SU-DHL-6 (cell line): ENCODE measurements around the gene BMP7.
A peak's percentile ranks its signal among the peaks of the same experiment; 100 is the strongest.

Source experiments
- H2AFZ ChIP-seq: fragments of 200-600 bp; sonication (generic); 2 replicates; pipeline ENCODE4 v1.6.1; 2014; ENCODE audit warnings: low read depth, mild to moderate bottlenecking, moderate library complexity, mixed read lengths, antibody characterized with exemption, low read length; ENCODE audit not compliant: severe bottlenecking
- H3F3A ChIP-seq: fragments of 200-600 bp; shearing (Covaris generic); 2 replicates; pipeline ENCODE4 v1.6.0; 2016; ENCODE audit warnings: antibody characterized with exemption, mild to moderate bottlenecking; ENCODE audit not compliant: insufficient read depth
- H3K27ac ChIP-seq: fragments of 200-600 bp; sonication (generic); 2 replicates; pipeline ENCODE4 v1.5.1; 2016; ENCODE audit warnings: low read depth, mild to moderate bottlenecking, low read length, moderate library complexity, mixed read lengths
- H3K27me3 ChIP-seq: fragments of 200-600 bp; sonication (generic), shearing (Covaris generic); 2 replicates; pipeline ENCODE4 v1.6.0; 2014; ENCODE audit warnings: mild to moderate bottlenecking, low read length
- H3K36me3 ChIP-seq: fragments of 200-600 bp; sonication (generic); 2 replicates; pipeline ENCODE4 v1.6.1; 2014; ENCODE audit warnings: mild to moderate bottlenecking, low read length, mixed read lengths
- H3K4me2 ChIP-seq: fragments of 300-600, 200-600 bp; shearing (Covaris generic), sonication (generic); 2 replicates; pipeline ENCODE4 v1.6.0; 2014; ENCODE audit warnings: low read length, low read depth, mild to moderate bottlenecking; ENCODE audit not compliant: poor library complexity, severe bottlenecking
- H3K4me3 ChIP-seq: fragments of 200-600 bp; sonication (generic); 2 replicates; pipeline ENCODE4 v1.5.1; 2014; ENCODE audit warnings: antibody characterized with exemption, low read length, mild to moderate bottlenecking, mixed read lengths; ENCODE audit not compliant: insufficient read depth, poor library complexity, severe bottlenecking
- H3K79me2 ChIP-seq: fragments of 200-600 bp; sonication (generic); 2 replicates; pipeline ENCODE4 v1.6.1; 2014; ENCODE audit warnings: mild to moderate bottlenecking, low read length, moderate library complexity; ENCODE audit not compliant: insufficient read depth
- H3K9ac ChIP-seq: fragments of 200-600 bp; sonication (generic); 2 replicates; pipeline ENCODE4 v1.7.0; 2014; ENCODE audit warnings: mild to moderate bottlenecking, low read length
- H3K9me2 ChIP-seq: fragments of 200-600 bp; sonication (generic); replicated peaks from 2 replicates; pipeline ENCODE4 v1.6.1; 2014; ENCODE audit warnings: low read length; ENCODE audit not compliant: insufficient read depth
- H3K9me3 ChIP-seq: fragments of 200-600 bp; sonication (generic); 2 replicates; pipeline ENCODE4 v1.6.1; 2014; ENCODE audit warnings: low read length, mixed read lengths; ENCODE audit not compliant: insufficient read depth
- H4K20me1 ChIP-seq: fragments of 200-600 bp; sonication (generic); 2 replicates; pipeline ENCODE4 v1.6.1; 2014; ENCODE audit warnings: low read depth, mild to moderate bottlenecking, antibody characterized with exemption, low read length, moderate library complexity, mixed read lengths
- CTCF ChIP-seq: fragments of 200-600 bp; sonication (generic); IDR thresholded peaks from one replicate; pipeline ENCODE4 v1.5.1; 2017; ENCODE audit warnings: antibody characterized with exemption, mild to moderate bottlenecking, low read length, moderate library complexity; ENCODE audit not compliant: insufficient read depth, poor library complexity, severe bottlenecking
- EZH2phosphoT487 ChIP-seq: fragments of 200-600 bp; sonication (generic), shearing (Covaris generic); conservative IDR thresholded peaks from 2 replicates; pipeline ENCODE4 v1.6.1; 2018; ENCODE audit warnings: mild to moderate bottlenecking, antibody characterized with exemption, low read length, moderate library complexity, mixed read lengths

BMP7 gene

GRCh38 chr20:57310821-57311514 lies 44.5 kb upstream of the BMP7 start:
- Histone ChIP-seq H3K4me2 (no peak overlapping the region), H3K36me3 (no peaks in the 10 kb centered on the region), H3F3A (peaks cover 27% of the 10 kb centered on the region), H3K9ac (no peak overlapping the region), H3K79me2 (no peaks in the 10 kb centered on the region), H3K27ac (no peak overlapping the region), H3K27me3 (no peaks in the 10 kb centered on the region), H2AFZ (no peak overlapping the region), H4K20me1 (no peaks in the 10 kb centered on the region), H3K9me3 (no peaks in the 10 kb centered on the region), H3K4me3 (no peak overlapping the region), H3K9me2 (no peaks in the 10 kb centered on the region)
- TF ChIP-seq EZH2phosphoT487 (no peak), CTCF (no peak)

- Histone ChIP-seq H3K36me3 (no peaks in the 10 kb centered on the region), H2AFZ (peak overlapping the region; percentile 15), H3K79me2 (no peaks in the 10 kb centered on the region), H3K27ac (peak overlapping the region; percentile 75), H3K4me3 (no peak overlapping the region), H3F3A (peaks cover 16% of the 10 kb centered on the region), H3K9me2 (no peaks in the 10 kb centered on the region), H3K4me2 (peak overlapping the region; percentile 35), H4K20me1 (no peaks in the 10 kb centered on the region), H3K9me3 (no peaks in the 10 kb centered on the region), H3K27me3 (no peaks in the 10 kb centered on the region), H3K9ac (peak overlapping the region; percentile 38)
- no peak for TF ChIP-seq EZH2phosphoT487
- TF ChIP-seq CTCF, result no peak
Observed at GRCh38 chr20:57309544-57310115, 43.2 kb upstream of the BMP7 start.

GRCh38 chr20:57308451-57309271 lies 42.2 kb upstream of the BMP7 start:
- H3K79me2 ChIP-seq, result no peaks in the 10 kb centered on the region
- H3K27me3 ChIP-seq, result no peaks in the 10 kb centered on the region
- TF ChIP-seq CTCF (no peak), EZH2phosphoT487 (no peak)
- no peaks in the 10 kb centered on the region for H3K9me3 ChIP-seq
- no peaks in the 10 kb centered on the region for H3K9me2 ChIP-seq
- H3K27ac ChIP-seq, result peak overlapping the region; percentile 75
- H3K9ac ChIP-seq, result peak overlapping the region; percentile 38
- H2AFZ ChIP-seq, result peak overlapping the region; percentile 15
- H3K4me3 ChIP-seq, result no peak overlapping the region
- H3K36me3 ChIP-seq, result no peaks in the 10 kb centered on the region
- peak overlapping the region; percentile 35 for H3K4me2 ChIP-seq
- H3F3A ChIP-seq, result peaks cover 6% of the 10 kb centered on the region
- no peaks in the 10 kb centered on the region for H4K20me1 ChIP-seq
